ENCODE results near the gene GOLGA6L24. TPM values are rescaled to one million over a fixed set of nuclear protein-coding genes. Genes with fewer than 3 reads are reported as not detected.

GOLGA6L24 gene
- total RNA-seq, 3 donors from 2014 or later (not counting 1 experiment from before 2014, with no cell fraction given): not detected

Other genes starting within 250 kb of the GOLGA6L24 start
- 10 to 100 TPM; 54.2 to 64.0 (median 63.9) TPM for gene HERC2, start 35.9 kb downstream of the GOLGA6L24 start, total RNA-seq
- not detected for gene GOLGA8F, start 20.6 kb upstream of the GOLGA6L24 start, total RNA-seq
- gene GOLGA8G, start 174.9 kb upstream of the GOLGA6L24 start, total RNA-seq: under 1 TPM in 2 of 3 donors, not detected in 1; 0.09 to 0.11 TPM
- gene GOLGA6L25, start 195.5 kb upstream of the GOLGA6L24 start, total RNA-seq: not detected